Fibroblast of lung (primary cell): ENCODE results near the gene RPA3.

ENCODE experiments used
- EZH2 ChIP-seq: IDR thresholded peaks from 2 replicates; pipeline ENCODE4 v1.5.1; 2012; ENCODE audit warnings: low read length, control low read depth, mild to moderate bottlenecking; ENCODE audit errors: missing control alignments
- TF ChIP-seq, protein P1 (sequence below), 2 donors: IDR thresholded peaks in 1 of 2; conservative IDR thresholded peaks in 1 of 2; 1 replicate in 1 of 2; 2 replicates in 1 of 2; pipeline ENCODE4 v1.5.1; 2011 to 2012; ENCODE audit warnings: low read length in 2 of 2, control low read depth in 1 of 2, inconsistent platforms in 1 of 2, low read depth in 1 of 2, mild to moderate bottlenecking in 1 of 2

DNA sequence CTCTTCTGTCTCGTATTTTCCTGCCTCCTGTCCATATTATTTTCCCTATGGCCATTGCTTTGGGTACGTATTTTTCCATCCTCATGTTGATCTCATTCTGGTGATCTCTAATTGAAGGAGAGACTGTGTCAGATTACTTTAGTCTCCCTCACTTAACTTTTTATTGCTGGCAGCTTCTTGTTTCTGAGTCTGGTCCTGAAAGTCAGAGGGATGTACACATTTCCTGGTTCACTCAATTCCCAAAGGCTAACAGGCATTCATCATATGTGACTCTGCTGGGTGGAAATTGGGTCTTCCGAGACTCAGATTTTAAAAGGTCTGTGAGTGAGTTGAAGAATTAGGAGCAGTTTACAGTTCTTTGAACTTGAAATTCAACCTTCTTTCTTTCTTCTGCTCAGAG, 66.9 kb downstream of the RPA3 start:
- TF ChIP-seq, protein P1, sequence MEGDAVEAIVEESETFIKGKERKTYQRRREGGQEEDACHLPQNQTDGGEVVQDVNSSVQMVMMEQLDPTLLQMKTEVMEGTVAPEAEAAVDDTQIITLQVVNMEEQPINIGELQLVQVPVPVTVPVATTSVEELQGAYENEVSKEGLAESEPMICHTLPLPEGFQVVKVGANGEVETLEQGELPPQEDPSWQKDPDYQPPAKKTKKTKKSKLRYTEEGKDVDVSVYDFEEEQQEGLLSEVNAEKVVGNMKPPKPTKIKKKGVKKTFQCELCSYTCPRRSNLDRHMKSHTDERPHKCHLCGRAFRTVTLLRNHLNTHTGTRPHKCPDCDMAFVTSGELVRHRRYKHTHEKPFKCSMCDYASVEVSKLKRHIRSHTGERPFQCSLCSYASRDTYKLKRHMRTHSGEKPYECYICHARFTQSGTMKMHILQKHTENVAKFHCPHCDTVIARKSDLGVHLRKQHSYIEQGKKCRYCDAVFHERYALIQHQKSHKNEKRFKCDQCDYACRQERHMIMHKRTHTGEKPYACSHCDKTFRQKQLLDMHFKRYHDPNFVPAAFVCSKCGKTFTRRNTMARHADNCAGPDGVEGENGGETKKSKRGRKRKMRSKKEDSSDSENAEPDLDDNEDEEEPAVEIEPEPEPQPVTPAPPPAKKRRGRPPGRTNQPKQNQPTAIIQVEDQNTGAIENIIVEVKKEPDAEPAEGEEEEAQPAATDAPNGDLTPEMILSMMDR (conservative IDR thresholded peaks at IDR 0.05 in 1 of 2, IDR thresholded peaks at IDR 0.05 in 1 of 2; ENCODE audit: low read depth in 1 of 2, low read length in 2 of 2): no peak
- TF ChIP-seq EZH2: no peak
